SK-N-SH (cell line): Measurements from ENCODE around the gene DDI2. TPM values are rescaled to one million over a fixed set of nuclear protein-coding genes. Genes with fewer than 3 reads are reported as not detected.

Experiments used
- CTCF ChIA-PET: fragments of 300-600, 350-600 bp; formaldehyde crosslinking; extraction: SDS; loops from one replicate; lab custom pipeline; 2021; lab: Yijun Ruan, JAX
- POLR2A ChIA-PET: fragments of 350-600 bp; sonication (Branson Sonifier 250); formaldehyde crosslinking; extraction: SDS; loops from one replicate; lab custom pipeline; 2020; ENCODE audit warnings: antibody characterized with exemption, inconsistent platforms; lab: Yijun Ruan, JAX
- DNase-seq: peaks from one replicate; pipeline ENCODE4 v3.0.0; 2012
- H2AFZ ChIP-seq: fragments of 200-600 bp; sonication (generic); 2 replicates; pipeline ENCODE4 v1.8.1; 2016; ENCODE audit warnings: antibody characterized with exemption, mild to moderate bottlenecking, low read depth
- H3F3A ChIP-seq: fragments of 200-600 bp; sonication (generic); replicated peaks from 2 replicates; pipeline ENCODE3; 2016; ENCODE audit warnings: antibody characterized with exemption, mild to moderate bottlenecking; ENCODE audit not compliant: insufficient read depth
- H3K27ac ChIP-seq, 2 experiments: fragments of 200-500 bp in 1 of 2; fragments of 200-600 bp in 1 of 2; sonication (Bioruptor generic) in 1 of 2; sonication (generic), shearing (Covaris generic) in 1 of 2; 2 replicates each; pipeline versions ENCODE4 v1.5.1 to v1.6.1; 2014 to 2016; ENCODE audit warnings: low read depth in 2 of 2, inconsistent platforms in 1 of 2, low read length in 1 of 2, mild to moderate bottlenecking in 1 of 2, mixed read lengths in 1 of 2
- H3K27me3 ChIP-seq: fragments of 200-600 bp; sonication (generic), shearing (Covaris generic); 2 replicates; pipeline ENCODE4 v1.6.1; 2016; ENCODE audit warnings: mixed run types; ENCODE audit not compliant: insufficient read depth
- H3K36me3 ChIP-seq, 2 experiments: fragments of 200-500 bp in 1 of 2; fragments of 200-600 bp in 1 of 2; sonication (Bioruptor generic) in 1 of 2; sonication (generic) in 1 of 2; replicated peaks in 1 of 2; 2 replicates each; pipeline versions ENCODE3 to v1.5.1; 2014 to 2016; ENCODE audit warnings: low read length in 1 of 2, mild to moderate bottlenecking in 1 of 2; ENCODE audit not compliant: insufficient read depth in 2 of 2, control insufficient read depth in 1 of 2
- H3K4me1 ChIP-seq, 2 experiments: fragments of 200-500 bp in 1 of 2; fragments of 200-600 bp in 1 of 2; sonication (Bioruptor generic) in 1 of 2; sonication (generic), shearing (Covaris generic) in 1 of 2; 2 replicates each; pipeline versions ENCODE4 v1.5.1 to v1.6.1; 2014 to 2016; ENCODE audit warnings: low read depth in 1 of 2, low read length in 1 of 2, mixed run types in 1 of 2; ENCODE audit not compliant: insufficient read depth in 2 of 2, control insufficient read depth in 1 of 2
- H3K4me2 ChIP-seq: fragments of 200-600 bp; sonication (generic), shearing (Covaris generic); 2 replicates; pipeline ENCODE4 v1.6.1; 2017; ENCODE audit warnings: mixed run types
- H3K4me3 ChIP-seq, 2 experiments: fragments of 200-500 bp in 1 of 2; fragments of 200-600 bp in 1 of 2; sonication (Bioruptor generic) in 1 of 2; sonication (generic), shearing (Covaris generic) in 1 of 2; 2 replicates each; pipeline versions ENCODE4 v1.5.1 to v1.8.1; 2014 to 2016; ENCODE audit warnings: low read depth in 2 of 2, inconsistent platforms in 1 of 2, low read length in 1 of 2, mild to moderate bottlenecking in 1 of 2, mixed read lengths in 1 of 2, moderate library complexity in 1 of 2
- H3K79me2 ChIP-seq: fragments of 200-600 bp; sonication (generic); 2 replicates; pipeline ENCODE4 v1.8.1; 2017; ENCODE audit warnings: mild to moderate bottlenecking; ENCODE audit not compliant: insufficient read depth
- H3K9ac ChIP-seq: fragments of 200-600 bp; sonication (generic); 2 replicates; pipeline ENCODE4 v1.6.1; 2017; ENCODE audit warnings: mixed run types
- H3K9me2 ChIP-seq: fragments of 200-600 bp; sonication (generic); 2 replicates; pipeline ENCODE4 v1.6.1; 2017; ENCODE audit warnings: mixed run types
- H3K9me3 ChIP-seq: fragments of 200-600 bp; sonication (generic); 2 replicates; pipeline ENCODE4 v1.6.1; 2017; ENCODE audit warnings: mixed run types, mild to moderate bottlenecking, moderate library complexity
- H4K20me1 ChIP-seq: fragments of 200-600 bp; sonication (generic); 2 replicates; pipeline ENCODE4 v1.6.1; 2017; ENCODE audit warnings: mild to moderate bottlenecking, mixed run types; ENCODE audit not compliant: insufficient read depth
- CTCF ChIP-seq: fragments of 200-600 bp; sonication (generic); IDR thresholded peaks from 2 replicates; pipeline ENCODE4 v1.6.1; 2017; ENCODE audit warnings: antibody characterized with exemption, mild to moderate bottlenecking, moderate library complexity
- EP300 ChIP-seq, 2 experiments: IDR thresholded peaks; 2 replicates each; pipeline versions ENCODE4 v1.4.0 to v1.6.1; 2012; ENCODE audit warnings: borderline replicate concordance in 1 of 2, low read depth in 1 of 2, low read length in 1 of 2
- GATA2 ChIP-seq: sonication (generic); formaldehyde crosslinking; IDR thresholded peaks from 2 replicates; pipeline ENCODE4 v1.5.0; 2020; ENCODE audit warnings: mild to moderate bottlenecking, missing genetic modification reagents
- MAX ChIP-seq: IDR thresholded peaks from 2 replicates; pipeline ENCODE4 v1.4.0; 2012; ENCODE audit warnings: low read depth
- MXI1 ChIP-seq: IDR thresholded peaks from 2 replicates; pipeline ENCODE4 v1.6.1; 2012; ENCODE audit warnings: mild to moderate bottlenecking, low read depth, low read length, improper control_type of control experiment
- NFIC ChIP-seq: IDR thresholded peaks from 2 replicates; pipeline ENCODE4 v1.4.0; 2012; ENCODE audit warnings: borderline replicate concordance
- NRF1 ChIP-seq: IDR thresholded peaks from 2 replicates; pipeline ENCODE4 v1.6.1; 2012; ENCODE audit warnings: low read depth, mild to moderate bottlenecking, low read length
- PBX3 ChIP-seq: IDR thresholded peaks from 2 replicates; pipeline ENCODE4; 2012
- POLR2AphosphoS5 ChIP-seq: IDR thresholded peaks from 2 replicates; pipeline ENCODE4 v1.6.1; 2012; ENCODE audit warnings: low read depth, low read length
- RAD21 ChIP-seq: IDR thresholded peaks from 2 replicates; pipeline ENCODE4 v1.6.1; 2012; ENCODE audit warnings: mild to moderate bottlenecking, low read length
- RCOR1 ChIP-seq: fragments of 150-350 bp; IDR thresholded peaks from 2 replicates; pipeline ENCODE4 v1.6.1; 2017; ENCODE audit warnings: antibody characterized with exemption, low read length
- RXRA ChIP-seq: IDR thresholded peaks from 2 replicates; pipeline ENCODE4 v1.4.0; 2012; ENCODE audit warnings: low read depth, mild to moderate bottlenecking, borderline replicate concordance
- SMC3 ChIP-seq: IDR thresholded peaks from 2 replicates; pipeline ENCODE4 v1.6.1; 2012; ENCODE audit warnings: low read depth, low read length, improper control_type of control experiment
- TAF1 ChIP-seq: IDR thresholded peaks from 2 replicates; pipeline ENCODE4 v1.6.1; 2012; ENCODE audit warnings: low read depth, mild to moderate bottlenecking, low read length, moderate library complexity, borderline replicate concordance
- YY1 ChIP-seq: IDR thresholded peaks from 2 replicates; pipeline ENCODE4 v1.4.0; 2012; ENCODE audit warnings: low read depth, mild to moderate bottlenecking
- WGBS: methylation state at CpG from one replicate; pipeline ENCODE4 v1.1.6; 2017; ENCODE audit warnings: low lambda C conversion rate; 5-methylcytosine and 5-hydroxymethylcytosine counted together
- polyA plus RNA-seq, 3 experiments: library from polyadenylated mRNA; depleted of rRNA; stranded (reverse); fragments of >200 nt; gene quantifications; 2 replicates each; pipeline ENCODE4 v1.2.3, GENCODE V29; 2012
- TF ChIP-seq, protein P1 (sequence below): fragments of 150-350 bp; IDR thresholded peaks from 2 replicates; pipeline ENCODE4 v1.6.1; 2017; ENCODE audit warnings: antibody characterized with exemption, low read length, low read depth, borderline replicate concordance

Gene DDI2
- polyA plus RNA-seq, 1 of the 3 experiments (the other 2 are of a cell fraction) = 2.8 TPM

DNA sequence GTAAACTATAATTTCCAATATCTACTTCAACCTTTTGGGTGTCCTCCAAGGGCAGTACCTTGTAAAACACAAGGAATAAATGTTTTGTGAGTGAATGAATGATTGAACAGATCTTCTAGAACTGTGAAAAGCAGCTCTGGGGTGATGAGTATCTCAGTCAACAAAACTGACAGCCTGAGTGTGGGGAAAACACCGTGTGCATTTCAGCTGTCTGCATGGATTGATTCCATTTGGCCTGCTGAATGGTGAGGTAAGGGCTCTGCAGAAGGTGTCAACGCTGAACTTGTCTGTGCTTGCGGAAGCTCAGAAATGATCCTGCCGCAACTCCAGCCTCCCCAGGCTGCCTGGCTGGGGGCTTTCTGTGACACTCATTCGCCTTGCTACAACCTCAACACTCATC, 25.0 kb upstream of the DDI2 start:
- Histone ChIP-seq H3K4me1 (no peaks in the 10 kb centered on the region), H3K27me3 (no peaks in the 10 kb centered on the region), H3K9me2 (no peaks in the 10 kb centered on the region)
- TF ChIP-seq GATA2 (CRISPR knock-in tag) = no peak
- no peak for TF ChIP-seq RCOR1
- TF ChIP-seq CTCF = no peak
- TF ChIP-seq MXI1 = no peak
- no peak for TF ChIP-seq MAX
- TF ChIP-seq RXRA = no peak
- TF ChIP-seq POLR2AphosphoS5 = no peak
- no peak for TF ChIP-seq RAD21
- no peak for TF ChIP-seq YY1
- no peak for TF ChIP-seq TAF1
- TF ChIP-seq EP300 (IDR thresholded peaks at IDR 0.05; ENCODE audit: borderline replicate concordance in 1 of 2, low read depth in 1 of 2, low read length in 1 of 2) = no peak
- TF ChIP-seq NRF1 = no peak
- TF ChIP-seq PBX3 = no peak
- TF ChIP-seq, protein P1, sequence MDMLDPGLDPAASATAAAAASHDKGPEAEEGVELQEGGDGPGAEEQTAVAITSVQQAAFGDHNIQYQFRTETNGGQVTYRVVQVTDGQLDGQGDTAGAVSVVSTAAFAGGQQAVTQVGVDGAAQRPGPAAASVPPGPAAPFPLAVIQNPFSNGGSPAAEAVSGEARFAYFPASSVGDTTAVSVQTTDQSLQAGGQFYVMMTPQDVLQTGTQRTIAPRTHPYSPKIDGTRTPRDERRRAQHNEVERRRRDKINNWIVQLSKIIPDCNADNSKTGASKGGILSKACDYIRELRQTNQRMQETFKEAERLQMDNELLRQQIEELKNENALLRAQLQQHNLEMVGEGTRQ = no peak
- TF ChIP-seq SMC3 = no peak
- no peak for TF ChIP-seq NFIC
- TF ChIP-seq, all 33 proteins: peak for 0
- no peak for DNase-seq
- Histone ChIP-seq H4K20me1 (no peaks in the 10 kb centered on the region), H3F3A (peaks cover 3% of the 10 kb centered on the region), H3K36me3 (no peaks in the 10 kb centered on the region), H3K9ac (no peak overlapping the region), H3K4me2 (no peak overlapping the region), H2AFZ (no peak overlapping the region), H3K9me3 (no peaks in the 10 kb centered on the region), H3K79me2 (no peaks in the 10 kb centered on the region), H3K4me3 (no peak overlapping the region), H3K27ac (no peak overlapping the region)
- CTCF ChIA-PET = interaction anchor here (0.8 to 3.2 kb wide), 2 partner anchors 16 to 149 kb away, joined by 3 to 14 read pairs; no protein-coding TSS in a partner anchor
- POLR2A ChIA-PET = no interaction called here
- WGBS = 83% methylated on average over 5 of the region's 5 CpGs
